GM12878 (cell line): ENCODE data around the gene SLC4A1. TPM values are rescaled to one million over a fixed set of nuclear protein-coding genes. Genes with fewer than 3 reads are reported as not detected.
A peak's percentile ranks its signal among the peaks of the same experiment; 100 is the strongest.

Experiments
- ATAC-seq: fragments of 200-7000 bp; cut with Tn5 transposase; 3 replicates; pipeline ENCODE4 v1.9.1; 2020; ENCODE audit warnings: mild to moderate bottlenecking, moderate library complexity
- Bru-seq: library from RNA; stranded (reverse); fragments of 400-500 nt; gene quantifications from one replicate; lab custom pipeline; 2021; lab: Mats Ljungman, UMichigan
- BruChase-seq, 2 experiments: library from RNA; stranded (reverse); fragments of 400-500 nt; gene quantifications; one replicate each; lab custom pipeline; 2021; lab: Mats Ljungman, UMichigan
- BruUV-seq: library from RNA; stranded (reverse); fragments of 400-500 nt; replicated peaks from 2 replicates; lab custom pipeline; 2021; lab: Mats Ljungman, UMichigan
- CTCF ChIA-PET: fragments of 300-600 bp; sonication (Branson Sonifier 250); formaldehyde crosslinking; extraction: SDS; loops from one replicate; lab custom pipeline; 2021; ENCODE audit warnings: inconsistent platforms; lab: Yijun Ruan, JAX
- POLR2A ChIA-PET: fragments of 350-600 bp; formaldehyde crosslinking; extraction: SDS; loops from one replicate; lab custom pipeline; 2021; ENCODE audit warnings: inconsistent platforms; lab: Charles Lee
- RAD21 ChIA-PET: fragments of 300-600 bp; sonication (Branson Sonifier 250); formaldehyde crosslinking; loops from one replicate; lab custom pipeline; 2023; ENCODE audit warnings: antibody characterized with exemption; ENCODE audit not compliant: unreplicated experiment; lab: Charles Lee
- SMC1A ChIA-PET: fragments of 300-600 bp; sonication (Branson Sonifier 250); formaldehyde crosslinking; loops from one replicate; lab custom pipeline; 2023; ENCODE audit not compliant: unreplicated experiment, uncharacterized antibody; lab: Charles Lee
- DNase-seq: peaks from one replicate; pipeline ENCODE4 v3.0.0-alpha.2; 2011; ENCODE audit warnings: low read depth, low spot score
- FAIRE-seq: peaks from 3 replicates; lab custom pipeline; 2011; peaks lifted over from hg19 to GRCh38; lab: Jason Lieb, UNC
- H2AFZ ChIP-seq: 2 replicates; pipeline ENCODE4 v1.6.0; 2011; ENCODE audit warnings: low read depth, low read length, control low read depth; ENCODE audit not compliant: control insufficient read depth
- H3K27ac ChIP-seq: 2 replicates; pipeline ENCODE4 v1.5.1; 2011; ENCODE audit warnings: control low read depth; ENCODE audit not compliant: control insufficient read depth, insufficient read depth
- H3K27me3 ChIP-seq, 2 experiments: replicated peaks in 1 of 2; 2 replicates each; pipeline versions ENCODE4 v1.6.0 to v1.6.1; 2011; ENCODE audit warnings: low read length in 1 of 2; ENCODE audit not compliant: control insufficient read depth in 2 of 2, insufficient read depth in 2 of 2
- H3K36me3 ChIP-seq, 2 experiments: 2 replicates each; pipeline ENCODE4 v1.5.1; 2011; ENCODE audit warnings: low read length in 1 of 2; ENCODE audit not compliant: control insufficient read depth in 2 of 2, insufficient read depth in 2 of 2
- H3K4me1 ChIP-seq: 2 replicates; pipeline ENCODE4 v1.6.1; 2011; ENCODE audit warnings: mild to moderate bottlenecking, low read length, moderate library complexity, mixed read lengths; ENCODE audit not compliant: control insufficient read depth, insufficient read depth
- H3K4me2 ChIP-seq: 2 replicates; pipeline ENCODE4 v1.6.0; 2011; ENCODE audit warnings: control low read depth; ENCODE audit not compliant: control insufficient read depth, insufficient read depth
- H3K4me3 ChIP-seq: fragments of 200-600 bp; sonication (generic); 2 replicates; pipeline ENCODE4 v1.5.1; 2016
- H3K79me2 ChIP-seq: 2 replicates; pipeline ENCODE4 v1.6.0; 2011; ENCODE audit warnings: low read length; ENCODE audit not compliant: control insufficient read depth, insufficient read depth
- H3K9ac ChIP-seq: 2 replicates; pipeline ENCODE4 v1.8.0; 2011; ENCODE audit warnings: low read length, control low read depth, mixed read lengths; ENCODE audit not compliant: control insufficient read depth, insufficient read depth
- H3K9me3 ChIP-seq: replicated peaks from 3 replicates; pipeline ENCODE4 v1.5.1; 2011; ENCODE audit warnings: mild to moderate bottlenecking, low read length; ENCODE audit not compliant: control insufficient read depth, insufficient read depth
- H4K20me1 ChIP-seq: 2 replicates; pipeline ENCODE4 v1.6.0; 2011; ENCODE audit not compliant: control insufficient read depth, insufficient read depth
- ATF7 ChIP-seq: fragments of 450-650 bp; IDR thresholded peaks from 2 replicates; pipeline ENCODE4 v1.6.1; 2016; ENCODE audit warnings: low read depth, mild to moderate bottlenecking
- CHD4 ChIP-seq: fragments of 200-600 bp; sonication (generic); IDR thresholded peaks from 2 replicates; pipeline ENCODE4 v1.6.1; 2016; ENCODE audit warnings: mild to moderate bottlenecking
- E4F1 ChIP-seq: fragments of 450-650 bp; IDR thresholded peaks from 2 replicates; pipeline ENCODE4 v1.6.1; 2018; ENCODE audit warnings: borderline replicate concordance, mild to moderate bottlenecking; ENCODE audit not compliant: partially characterized antibody
- EED ChIP-seq: sonication (generic); IDR thresholded peaks from 2 replicates; pipeline ENCODE4 v1.6.1; 2016; ENCODE audit warnings: antibody characterized with exemption, low read depth
- GABPA ChIP-seq: IDR thresholded peaks from 2 replicates; pipeline ENCODE4 v1.6.1; 2014; ENCODE audit warnings: antibody characterized with exemption, low read depth, mild to moderate bottlenecking, inconsistent platforms
- IKZF2 ChIP-seq, 2 experiments: fragments of 450-650 bp; IDR thresholded peaks; 2 replicates each; pipeline ENCODE4 v1.6.1; 2017; ENCODE audit warnings: mild to moderate bottlenecking in 2 of 2, moderate library complexity in 2 of 2
- MXI1 ChIP-seq: fragments of 150-350 bp; IDR thresholded peaks from 2 replicates; pipeline ENCODE4 v1.6.1; 2011; ENCODE audit warnings: low read depth, mild to moderate bottlenecking, inconsistent platforms, low read length, improper control_type of control experiment
- POU2F2 ChIP-seq: IDR thresholded peaks from 3 replicates; pipeline ENCODE4 v1.6.1; 2011; ENCODE audit warnings: low read depth, mild to moderate bottlenecking, low read length, borderline replicate concordance
- SRF ChIP-seq, 2 experiments: IDR thresholded peaks; 2 replicates each; pipeline ENCODE4 v1.6.1; 2011; ENCODE audit warnings: low read depth in 2 of 2, low read length in 2 of 2, mild to moderate bottlenecking in 1 of 2, moderate library complexity in 1 of 2
- TBL1XR1 ChIP-seq: IDR thresholded peaks from 2 replicates; pipeline ENCODE4 v1.6.1; 2012; ENCODE audit warnings: low read depth, low read length, improper control_type of control experiment
- ZBTB33 ChIP-seq: fragments of 450-650 bp; IDR thresholded peaks from 2 replicates; pipeline ENCODE4 v1.6.1; 2017; ENCODE audit warnings: mild to moderate bottlenecking
- WGBS: methylation state at CpG from one replicate; pipeline ENCODE4 v1.1.6; 2016; ENCODE audit warnings: low lambda C conversion rate; ENCODE audit not compliant: insufficient replicate concordance, insufficient coverage; ENCODE audit errors: missing lambda C conversion rate; 5-methylcytosine and 5-hydroxymethylcytosine counted together
- in situ Hi-C: fragments of 300-500 bp; cut with MboI; formaldehyde crosslinking; loops from 9 replicates; pipeline ENCODE4 v1.14.3; 2018; ENCODE audit warnings: mixed read lengths
- intact Hi-C: fragments of 100-400 bp; cut with micrococcal nuclease; formaldehyde crosslinking; loops from one replicate; pipeline ENCODE4 v1.14.2; 2022; ENCODE audit not compliant: unreplicated experiment
- long read RNA-seq, 2 experiments: library from polyadenylated mRNA; unstranded; transcript quantifications; one replicate each; pipeline ENCODE4 v2.0.0, GENCODE V29; 2019 to 2020
- polyA minus RNA-seq, 3 experiments: library from RNA; depleted of rRNA, polyadenylated mRNA; stranded (reverse); fragments of >200 nt; gene quantifications; 2 replicates each; pipeline ENCODE4 v1.2.3, GENCODE V29; 2011
- polyA plus RNA-seq, 11 experiments: library from polyadenylated mRNA; depleted of rRNA in 4 of 11; unstranded in 6 of 11; stranded (reverse) in 5 of 11; fragments of >200 nt; fragmentation: Nextera tagmentation in 4 of 11; fragmentation: Illumina TruSeq in 1 of 11; extraction: Ambion mirVana in 4 of 11; extraction: Trizol in 1 of 11; gene quantifications; 1 replicate in 1 of 11; 2 replicates in 10 of 11; pipeline versions ENCODE4 v1.2.1 to v1.2.3, GENCODE V29; 2011 to 2016; ENCODE audit warnings: inconsistent platforms in 2 of 11, missing spikeins in 2 of 11, low read depth in 1 of 11
- total RNA-seq, 4 experiments: library from RNA; depleted of rRNA in 3 of 4; stranded (reverse); fragments of >200 nt in 3 of 4; fragmentation: Illumina TruSeq in 1 of 4; extraction: Trizol in 1 of 4; gene quantifications; 2 replicates each; pipeline versions ENCODE4 v1.2.1 to v1.2.3, GENCODE V29; 2013 to 2021
- TF ChIP-seq, protein P1 (sequence below): IDR thresholded peaks from 2 replicates; pipeline ENCODE4 v1.6.1; 2012; ENCODE audit warnings: low read depth, low read length, improper control_type of control experiment

The SLC4A1 gene
- not detected in 2 replicates for total RNA-seq (2013; cell fraction: nucleolus; rRNA removed)
- total RNA-seq (2014; rRNA removed) = not detected in 2 replicates
- total RNA-seq (2014; rRNA removed; fragmentation: Illumina TruSeq; extraction: Trizol) = not detected in 2 replicates
- total RNA-seq (2021) = not detected in 2 replicates
- not detected for polyA plus RNA-seq (2011; ENCODE audit: low read depth)
- not detected in 2 replicates for polyA plus RNA-seq (2011; rRNA removed)
- not detected in 2 replicates for polyA plus RNA-seq (2011; cell fraction: cytosol; rRNA removed)
- not detected in 2 replicates for polyA plus RNA-seq (2011; cell fraction: nucleus; rRNA removed)
- 0.03 TPM in 1 of 2 replicates, not detected in the other for polyA plus RNA-seq (2012)
- not detected in 2 replicates for polyA plus RNA-seq (2014; fragmentation: Illumina TruSeq; extraction: Trizol)
- not detected for polyA plus RNA-seq (2014; fragmentation: Nextera tagmentation; extraction: Ambion mirVana)
- 0.03 and 0.04 TPM in 2 replicates for polyA plus RNA-seq (2014; rRNA removed)
- polyA plus RNA-seq (2016; fragmentation: Nextera tagmentation; extraction: Ambion mirVana) = not detected
- polyA minus RNA-seq (2011; rRNA and poly(A)+ RNA removed) = not detected in 2 replicates
- not detected in 2 replicates for polyA minus RNA-seq (2011; cell fraction: cytosol; rRNA and poly(A)+ RNA removed)
- not detected in 2 replicates for polyA minus RNA-seq (2011; cell fraction: nucleus; rRNA and poly(A)+ RNA removed)
- Bru-seq, nascent RNA = percentile 4 among the genes with signal in this experiment
- percentile 5 among the genes with signal in this experiment for BruChase-seq, experiment 1, labeled RNA remaining after a 6-hour chase
- percentile 5 among the genes with signal in this experiment for BruChase-seq, experiment 2, labeled RNA remaining after a 2-hour chase
- long read RNA-seq, experiment 1 = 0 reads
- long read RNA-seq, experiment 2 = 0 reads

DNA sequence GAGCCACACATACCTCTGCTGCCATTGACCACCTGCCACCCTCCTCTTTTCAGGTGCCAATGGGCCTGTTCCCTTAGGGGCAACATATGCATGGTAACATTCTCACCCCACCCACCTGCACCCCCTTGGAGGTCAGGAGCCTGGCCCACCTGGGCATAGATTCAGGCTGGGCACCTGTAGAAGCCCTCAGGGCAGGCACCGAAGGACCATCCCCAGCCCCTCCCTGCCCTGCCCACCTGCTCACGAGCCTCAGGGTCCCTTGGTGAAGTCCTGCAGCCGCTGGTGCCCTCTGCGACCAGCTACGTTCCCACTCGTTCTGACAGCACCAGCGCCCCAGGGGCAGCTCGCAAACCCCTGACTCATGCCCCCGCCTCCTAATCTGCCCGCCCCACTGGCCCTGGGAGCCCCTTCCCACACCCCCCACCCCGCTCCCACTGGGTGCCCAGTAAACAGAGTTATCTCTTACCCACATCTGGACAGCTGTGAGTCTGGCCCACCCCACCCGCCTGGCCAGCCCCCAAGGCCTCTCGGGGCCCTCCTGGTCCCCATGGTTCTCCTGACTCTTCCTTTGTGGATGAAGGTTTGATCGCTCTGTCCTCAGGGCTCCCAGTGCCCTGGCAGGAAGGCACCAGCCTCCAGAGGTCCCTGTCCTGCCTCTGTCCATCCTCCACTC lies at the start of gene SLC4A1:
Gene SLC4A1, minus strand, starts transcription at position 318 of the 673 bp plus-strand sequence. CDS start 5,269 bp downstream, outside the sequence.
- Histone ChIP-seq H3K27ac (no peak within 1 kb of the TSS), H4K20me1 (no peaks in the 10 kb centered on the region), H3K27me3 (no peaks in the 10 kb centered on the region; a peak in 1 of 4 replicates), H2AFZ (no peak within 1 kb of the TSS), H3K36me3 (no peaks in the 10 kb centered on the region), H3K9me3 (no peaks in the 10 kb centered on the region), H3K9ac (no peak within 1 kb of the TSS), H3K4me1 (no peaks in the 10 kb centered on the region), H3K79me2 (no peaks in the 10 kb centered on the region), H3K4me2 (no peak within 1 kb of the TSS), H3K4me3 (no peak within 1 kb of the TSS)
- in situ Hi-C loops = no loop called here
- ATAC-seq = no peak
- ChIA-PET RAD21 (no interaction called here), CTCF (interaction anchor here (2.1 kb wide), 1 partner anchor 58 kb away, joined by 7 read pairs; no protein-coding TSS in a partner anchor), POLR2A (no interaction called here), SMC1A (no interaction called here)
- no peak for FAIRE-seq
- no TSS peak for BruUV-seq
- intact Hi-C loops = no loop called here
- no peak for DNase-seq
- 36% methylated on average over 14 of the region's 14 CpGs for WGBS
- TF ChIP-seq MXI1 (no peak), TBL1XR1 (no peak), SRF (IDR thresholded peaks at IDR 0.05; ENCODE audit: low read depth in 2 of 2, low read length in 2 of 2) (no peak), EED (no peak), E4F1 (no peak), ZBTB33 (no peak), IKZF2 (IDR thresholded peaks at IDR 0.05) (no peak), ATF7 (no peak), GABPA (no peak), CHD4 (no peak), POU2F2 (no peak)
- TF ChIP-seq, protein P1, sequence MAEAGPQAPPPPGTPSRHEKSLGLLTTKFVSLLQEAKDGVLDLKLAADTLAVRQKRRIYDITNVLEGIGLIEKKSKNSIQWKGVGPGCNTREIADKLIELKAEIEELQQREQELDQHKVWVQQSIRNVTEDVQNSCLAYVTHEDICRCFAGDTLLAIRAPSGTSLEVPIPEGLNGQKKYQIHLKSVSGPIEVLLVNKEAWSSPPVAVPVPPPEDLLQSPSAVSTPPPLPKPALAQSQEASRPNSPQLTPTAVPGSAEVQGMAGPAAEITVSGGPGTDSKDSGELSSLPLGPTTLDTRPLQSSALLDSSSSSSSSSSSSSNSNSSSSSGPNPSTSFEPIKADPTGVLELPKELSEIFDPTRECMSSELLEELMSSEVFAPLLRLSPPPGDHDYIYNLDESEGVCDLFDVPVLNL = no peak
